Measurements from ENCODE around the gene RNASE2. TPM values are rescaled to one million over a fixed set of nuclear protein-coding genes. Genes with fewer than 3 reads are reported as not detected.

Gene RNASE2
- total RNA-seq, 1 donor from 2014 or later = not detected

DNA sequence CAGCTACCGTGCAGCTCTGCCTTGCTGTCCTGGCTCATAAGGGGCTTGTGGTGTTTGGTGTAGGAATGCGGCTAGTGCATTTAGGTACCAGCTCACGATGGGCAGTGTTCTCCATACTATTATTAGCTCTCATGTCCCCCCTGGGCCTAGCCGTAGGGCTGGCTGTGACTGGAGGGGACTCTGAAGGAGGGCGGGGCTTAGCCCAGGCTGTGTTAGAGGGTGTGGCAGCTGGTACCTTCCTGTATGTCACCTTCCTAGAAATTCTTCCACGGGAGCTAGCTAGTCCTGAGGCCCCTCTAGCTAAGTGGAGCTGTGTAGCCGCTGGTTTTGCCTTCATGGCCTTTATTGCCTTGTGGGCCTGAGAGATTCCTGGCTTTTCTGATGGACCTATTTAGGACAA is 45.9 kb downstream of the RNASE2 start:
- TF ChIP-seq CTCF (IDR thresholded peaks at IDR 0.05; ENCODE audit: partially characterized antibody, unreplicated experiment) = no peak
- Mint-ChIP-seq H3K27ac (ENCODE audit: unreplicated experiment) (no peak overlapping the region), H3K27me3 (ENCODE audit: unreplicated experiment) (no peaks in the 10 kb centered on the region), H3K4me3 (ENCODE audit: unreplicated experiment) (no peak overlapping the region), H3K36me3 (ENCODE audit: unreplicated experiment) (no peaks in the 10 kb centered on the region), H3K4me1 (ENCODE audit: low read depth, unreplicated experiment) (peaks cover 5% of the 10 kb centered on the region), H3K9me3 (ENCODE audit: unreplicated experiment) (peaks cover 3% of the 10 kb centered on the region)
- DNase-seq = no peak

DNA sequence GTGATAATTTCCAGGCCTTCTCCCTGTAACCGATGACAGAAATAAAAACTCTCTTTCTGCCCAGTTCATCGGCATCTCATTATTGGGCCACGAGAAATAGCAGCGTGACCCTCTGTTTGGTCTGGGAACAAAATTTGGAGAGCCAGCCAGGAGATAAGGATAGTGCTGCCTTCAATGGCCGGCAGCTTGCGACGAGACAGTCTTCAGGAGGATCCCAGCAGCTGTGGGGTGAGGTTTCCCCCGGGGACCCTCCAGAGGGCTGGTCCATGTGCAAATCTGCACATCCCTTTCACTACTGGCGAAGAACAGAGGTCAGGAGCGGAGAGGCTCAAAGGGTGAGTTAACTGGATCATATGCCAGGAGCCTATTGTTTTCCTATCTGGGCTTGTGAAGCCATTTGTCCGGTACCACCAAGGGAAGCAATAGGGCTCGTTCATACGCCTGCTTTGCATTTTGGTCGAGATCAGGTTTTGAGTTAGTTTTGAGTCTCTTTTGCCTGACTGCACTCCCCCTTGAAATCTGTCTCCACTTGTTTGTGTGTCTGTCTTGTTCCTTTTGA is 48.6 kb downstream of the RNASE2 start:
- peak overlapping the region; percentile 75 for H3K27ac Mint-ChIP-seq (ENCODE audit: unreplicated experiment)
- peaks cover 5% of the 10 kb centered on the region for H3K4me1 Mint-ChIP-seq (ENCODE audit: low read depth, unreplicated experiment)
- H3K9me3 Mint-ChIP-seq (ENCODE audit: unreplicated experiment) = peaks cover 3% of the 10 kb centered on the region
- DNase-seq = peak; percentile 64
- peak overlapping the region; percentile 51 for H3K4me3 Mint-ChIP-seq (ENCODE audit: unreplicated experiment)
- H3K36me3 Mint-ChIP-seq (ENCODE audit: unreplicated experiment) = no peaks in the 10 kb centered on the region
- no peak for TF ChIP-seq CTCF (IDR thresholded peaks at IDR 0.05; ENCODE audit: partially characterized antibody, unreplicated experiment)
- H3K27me3 Mint-ChIP-seq (ENCODE audit: unreplicated experiment) = no peaks in the 10 kb centered on the region

Other genes with a start within 250 kb of the RNASE2 start
- gene EDDM3A, start 209.6 kb upstream of the RNASE2 start, total RNA-seq (ENCODE audit: unreplicated experiment) = not detected
- gene EDDM3B, start 187.1 kb upstream of the RNASE2 start, total RNA-seq (ENCODE audit: unreplicated experiment) = not detected
- gene RNASE6, start 174.2 kb upstream of the RNASE2 start, total RNA-seq (ENCODE audit: unreplicated experiment) = not detected
- not detected for gene RNASE1, start 152.6 kb upstream of the RNASE2 start, total RNA-seq (ENCODE audit: unreplicated experiment)
- gene RNASE3, start 64.1 kb upstream of the RNASE2 start, total RNA-seq (ENCODE audit: unreplicated experiment) = not detected
- 81.5 TPM for gene METTL17, start 34.5 kb downstream of the RNASE2 start, total RNA-seq (ENCODE audit: unreplicated experiment)
- gene SLC39A2, start 43.8 kb downstream of the RNASE2 start, total RNA-seq (ENCODE audit: unreplicated experiment) = not detected
- gene NDRG2, start 69.6 kb downstream of the RNASE2 start, total RNA-seq (ENCODE audit: unreplicated experiment) = 33.1 TPM
- gene TPPP2, start 74.7 kb downstream of the RNASE2 start, total RNA-seq (ENCODE audit: unreplicated experiment) = not detected
- gene RNASE13, start 79.3 kb downstream of the RNASE2 start, total RNA-seq (ENCODE audit: unreplicated experiment) = not detected
- not detected for gene RNASE7, start 86.9 kb downstream of the RNASE2 start, total RNA-seq (ENCODE audit: unreplicated experiment)
- not detected for gene RNASE8, start 102.3 kb downstream of the RNASE2 start, total RNA-seq (ENCODE audit: unreplicated experiment)
- 42.4 TPM for gene ARHGEF40, start 114.8 kb downstream of the RNASE2 start, total RNA-seq (ENCODE audit: unreplicated experiment)
- 103 TPM for gene ZNF219, start 143.2 kb downstream of the RNASE2 start, total RNA-seq (ENCODE audit: unreplicated experiment)
- gene TMEM253, start 145.6 kb downstream of the RNASE2 start, total RNA-seq (ENCODE audit: unreplicated experiment) = 0.64 TPM
- gene OR5AU1, start 200.6 kb downstream of the RNASE2 start, total RNA-seq (ENCODE audit: unreplicated experiment) = not detected